Glutamatergic neuron (in vitro differentiated cells): ENCODE measurements around the gene OBI1. TPM values are rescaled to one million over a fixed set of nuclear protein-coding genes. Genes with fewer than 3 reads are reported as not detected.
A peak's percentile ranks its signal among the peaks of the same experiment; 100 is the strongest.

Experiments
- DNase-seq: peaks from one replicate; pipeline ENCODE4 v3.0.0; 2022
- H3K27ac Mint-ChIP-seq: one replicate; pipeline ENCODE4 v1.8.0; 2020; ENCODE audit warnings: mild to moderate bottlenecking, mixed read lengths, inconsistent platforms; ENCODE audit not compliant: unreplicated experiment
- H3K27me3 Mint-ChIP-seq: one replicate; pipeline ENCODE4 v1.8.0; 2020; ENCODE audit warnings: mild to moderate bottlenecking, moderate library complexity, mixed read lengths, inconsistent platforms; ENCODE audit not compliant: unreplicated experiment
- H3K36me3 Mint-ChIP-seq: one replicate; pipeline ENCODE4 v1.8.0; 2020; ENCODE audit warnings: mild to moderate bottlenecking, mixed read lengths, inconsistent platforms; ENCODE audit not compliant: unreplicated experiment
- H3K4me1 Mint-ChIP-seq: one replicate; pipeline ENCODE4 v1.8.0; 2020; ENCODE audit warnings: mild to moderate bottlenecking, low read depth, mixed read lengths, inconsistent platforms; ENCODE audit not compliant: unreplicated experiment
- H3K4me3 Mint-ChIP-seq: one replicate; pipeline ENCODE4 v1.8.0; 2020; ENCODE audit warnings: mild to moderate bottlenecking, mixed read lengths, inconsistent platforms; ENCODE audit not compliant: unreplicated experiment
- H3K9me3 Mint-ChIP-seq: one replicate; pipeline ENCODE4 v1.8.0; 2020; ENCODE audit warnings: mild to moderate bottlenecking, moderate library complexity, mixed read lengths, inconsistent platforms; ENCODE audit not compliant: unreplicated experiment
- total RNA-seq: library from RNA; stranded (reverse); fragmentation: NEBNext Ultra II Directional; extraction: Animal tissue kit (Norgen Biotek cat#: 25700); gene quantifications from one replicate; pipeline ENCODE4 v1.2.1, GENCODE V29; 2021; ENCODE audit not compliant: unreplicated experiment
- TF ChIP-seq, protein P1 (sequence below): fragments of 200-600 bp; sonication (generic); IDR thresholded peaks from one replicate; pipeline ENCODE4 v1.5.0; 2021; ENCODE audit not compliant: partially characterized antibody, unreplicated experiment

Gene OBI1
- total RNA-seq, 1 donor from 2014 or later: 16.7 TPM

DNA sequence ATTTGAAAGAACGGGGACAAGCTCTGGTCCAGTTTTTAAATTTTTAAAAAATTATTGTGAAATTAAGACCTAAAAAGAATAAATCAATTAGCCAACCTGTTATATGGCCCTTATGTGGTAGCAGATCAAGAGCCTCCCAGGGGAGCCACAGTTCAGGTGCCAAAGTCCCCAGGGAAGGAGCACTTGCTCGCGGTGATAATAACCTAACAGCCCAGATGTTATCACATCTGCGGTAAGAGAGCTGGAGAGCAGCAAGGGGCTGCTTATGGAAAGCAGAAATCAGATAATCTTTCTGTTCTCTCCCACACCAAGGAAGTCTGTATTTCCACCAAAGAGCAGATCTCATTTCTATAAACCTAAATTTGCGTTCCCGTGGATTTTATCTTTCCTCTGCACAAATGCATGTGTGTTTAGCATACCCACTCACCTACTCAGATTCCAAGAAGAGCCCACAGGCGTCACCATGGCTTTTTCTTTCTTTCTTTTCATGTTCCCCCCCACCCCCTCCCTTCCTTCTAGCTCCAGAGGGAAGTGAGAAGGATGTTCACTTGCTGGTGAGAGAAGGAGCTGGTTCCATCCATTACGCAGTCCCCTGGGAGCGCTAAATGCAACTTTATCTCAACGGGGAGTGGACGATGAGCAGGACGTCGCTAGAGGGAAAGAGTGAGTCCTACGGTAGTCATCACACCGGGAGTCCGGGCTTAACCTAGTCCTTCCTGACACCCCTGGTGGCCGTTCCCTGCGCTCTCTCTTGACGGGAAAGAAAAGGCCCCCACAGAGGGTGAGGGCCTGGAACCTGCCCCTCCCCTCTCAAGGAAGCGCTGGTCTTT is 54.0 kb downstream of the OBI1 start:
- peaks cover 11% of the 10 kb centered on the region for H3K36me3 Mint-ChIP-seq
- peak; percentile 78 for DNase-seq
- H3K4me1 Mint-ChIP-seq: peaks cover 50% of the 10 kb centered on the region
- TF ChIP-seq, protein P1, sequence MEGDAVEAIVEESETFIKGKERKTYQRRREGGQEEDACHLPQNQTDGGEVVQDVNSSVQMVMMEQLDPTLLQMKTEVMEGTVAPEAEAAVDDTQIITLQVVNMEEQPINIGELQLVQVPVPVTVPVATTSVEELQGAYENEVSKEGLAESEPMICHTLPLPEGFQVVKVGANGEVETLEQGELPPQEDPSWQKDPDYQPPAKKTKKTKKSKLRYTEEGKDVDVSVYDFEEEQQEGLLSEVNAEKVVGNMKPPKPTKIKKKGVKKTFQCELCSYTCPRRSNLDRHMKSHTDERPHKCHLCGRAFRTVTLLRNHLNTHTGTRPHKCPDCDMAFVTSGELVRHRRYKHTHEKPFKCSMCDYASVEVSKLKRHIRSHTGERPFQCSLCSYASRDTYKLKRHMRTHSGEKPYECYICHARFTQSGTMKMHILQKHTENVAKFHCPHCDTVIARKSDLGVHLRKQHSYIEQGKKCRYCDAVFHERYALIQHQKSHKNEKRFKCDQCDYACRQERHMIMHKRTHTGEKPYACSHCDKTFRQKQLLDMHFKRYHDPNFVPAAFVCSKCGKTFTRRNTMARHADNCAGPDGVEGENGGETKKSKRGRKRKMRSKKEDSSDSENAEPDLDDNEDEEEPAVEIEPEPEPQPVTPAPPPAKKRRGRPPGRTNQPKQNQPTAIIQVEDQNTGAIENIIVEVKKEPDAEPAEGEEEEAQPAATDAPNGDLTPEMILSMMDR: peak; percentile 38
- H3K27ac Mint-ChIP-seq: peak overlapping the region; percentile 90
- H3K9me3 Mint-ChIP-seq: peaks cover 46% of the 10 kb centered on the region
- H3K27me3 Mint-ChIP-seq: peaks cover 55% of the 10 kb centered on the region
- H3K4me3 Mint-ChIP-seq: peak overlapping the region; percentile 87

DNA sequence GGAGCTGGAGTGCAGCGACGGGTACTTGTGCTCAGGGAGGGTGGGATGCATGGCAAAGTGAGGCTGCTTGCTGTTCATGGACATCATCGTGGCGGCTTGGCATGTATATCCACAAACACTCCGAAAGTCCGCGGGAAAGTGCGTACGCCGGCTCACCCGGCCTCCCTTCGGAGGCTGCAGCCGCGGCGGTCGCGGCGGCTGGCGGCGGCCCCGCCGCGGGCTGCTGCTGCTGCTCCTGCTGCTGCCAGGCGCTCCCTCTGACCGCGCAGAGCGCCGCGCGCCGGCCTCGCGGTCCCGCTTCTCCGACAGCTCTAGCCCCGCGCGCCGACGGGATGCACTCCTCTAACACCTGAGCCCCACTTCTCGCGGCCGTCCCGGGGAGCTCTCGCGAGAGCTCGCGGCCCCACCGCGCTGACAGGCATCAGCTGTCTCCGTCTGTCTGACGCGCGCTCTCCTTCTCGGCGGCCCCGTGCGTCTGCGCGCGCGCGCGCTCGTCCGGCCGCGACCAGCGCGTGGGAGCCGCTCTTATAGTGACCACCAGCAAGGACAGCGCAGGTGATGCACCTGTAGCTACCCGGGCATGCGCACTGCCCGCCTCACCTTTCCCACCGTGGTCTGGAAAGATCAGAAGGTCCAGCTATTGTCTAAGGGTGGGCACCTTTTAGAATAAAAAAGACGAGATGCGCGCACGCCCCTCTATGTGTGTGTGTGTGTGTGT is 55.6 kb downstream of the OBI1 start, which contains the start of gene POU4F1:
POU4F1 (minus strand) TSS at position 313 of the 718 bp plus-strand sequence; CDS start at position 87, 226 bp downstream.
- Mint-ChIP-seq H3K9me3 (peaks cover 48% of the 10 kb centered on the region), H3K4me1 (peaks cover 51% of the 10 kb centered on the region), H3K27me3 (peaks cover 58% of the 10 kb centered on the region), H3K27ac (peak within 1 kb of the TSS; percentile 96), H3K4me3 (peak within 1 kb of the TSS; percentile 98), H3K36me3 (peaks cover 18% of the 10 kb centered on the region)
- TF ChIP-seq, protein P1: no peak
- peak; percentile 95 for DNase-seq

DNA sequence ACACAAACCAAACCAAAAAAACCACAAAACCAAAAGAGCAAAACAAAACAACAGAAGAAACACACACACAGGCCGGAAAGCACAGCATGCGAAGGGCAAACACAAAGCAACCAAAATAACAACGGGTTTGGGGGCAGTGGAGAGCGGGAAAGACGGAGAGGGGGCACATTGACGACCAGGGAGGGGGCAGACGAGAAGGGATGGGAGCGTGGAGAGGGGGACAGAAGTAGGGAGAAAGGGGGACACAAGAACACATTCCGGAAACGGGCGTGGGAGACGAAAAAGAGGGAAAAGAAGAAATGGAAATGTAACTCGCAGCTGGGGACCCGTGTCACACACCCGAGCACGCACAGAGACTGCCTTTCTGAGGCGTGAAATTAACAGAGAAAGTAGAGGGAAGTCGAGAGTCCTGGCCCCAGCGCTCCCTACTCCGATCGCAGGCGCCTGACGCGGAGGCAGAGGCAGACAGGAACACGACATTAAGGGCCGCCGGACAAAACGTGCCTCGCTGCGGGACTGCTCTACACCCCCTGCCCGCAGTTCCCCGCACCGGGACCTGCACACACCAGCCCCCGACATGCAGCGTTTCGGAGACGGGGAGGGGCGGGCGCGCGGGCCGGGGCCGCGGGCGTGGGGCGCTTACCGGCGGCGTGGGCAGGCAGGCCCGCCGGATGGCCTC is 56.3 kb downstream of the OBI1 start:
- Mint-ChIP-seq H3K27me3 (peaks cover 54% of the 10 kb centered on the region), H3K4me1 (peaks cover 48% of the 10 kb centered on the region), H3K4me3 (peak overlapping the region; percentile 98), H3K36me3 (peaks cover 18% of the 10 kb centered on the region), H3K27ac (peak overlapping the region; percentile 96), H3K9me3 (peaks cover 48% of the 10 kb centered on the region)
- TF ChIP-seq, protein P1: no peak
- DNase-seq: no peak

DNA sequence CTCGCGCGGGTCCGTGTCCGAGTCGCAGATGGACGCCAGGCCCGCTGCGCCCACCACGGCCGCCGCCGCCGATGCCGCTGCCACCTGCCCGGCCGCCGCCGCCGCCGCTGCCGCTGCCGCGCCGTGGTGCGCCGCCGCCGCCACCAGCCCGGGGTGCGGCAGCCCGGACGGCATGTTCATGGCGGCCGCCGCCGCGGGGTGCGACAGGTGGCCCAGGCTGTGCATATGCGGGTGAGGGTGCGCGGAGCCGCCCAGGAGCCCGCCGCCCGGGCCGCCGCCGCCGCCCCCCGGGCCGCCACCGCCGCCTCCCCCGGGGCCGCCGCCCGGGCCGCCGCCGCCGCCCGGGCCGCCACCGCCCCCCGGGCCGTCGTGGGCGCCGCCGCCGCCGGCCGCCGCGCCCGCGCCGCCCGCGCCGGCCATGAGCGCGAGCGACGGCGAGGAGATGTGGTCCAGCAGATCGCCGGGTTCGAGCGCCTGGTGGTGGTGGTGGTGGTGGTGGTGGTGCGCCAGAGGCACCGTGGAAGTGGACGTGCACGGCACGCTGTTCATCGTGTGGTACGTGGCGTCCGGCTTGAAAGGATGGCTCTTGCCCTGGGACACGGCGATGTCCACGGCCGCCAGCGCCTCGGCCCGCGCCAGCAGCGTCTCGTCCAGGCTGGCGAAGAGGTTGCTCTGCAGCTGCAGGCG is 56.9 kb downstream of the OBI1 start:
- Mint-ChIP-seq H3K27me3 (peaks cover 55% of the 10 kb centered on the region), H3K4me3 (peak overlapping the region; percentile 98)
- TF ChIP-seq, protein P1: no peak

More for the DNA sequence above, 56.9 kb downstream of the OBI1 start:
- Mint-ChIP-seq H3K4me1 (peaks cover 46% of the 10 kb centered on the region), H3K27ac (peak overlapping the region; percentile 96), H3K9me3 (peaks cover 54% of the 10 kb centered on the region), H3K36me3 (peaks cover 18% of the 10 kb centered on the region)
- DNase-seq: no peak
